Uterus (tissue), 2 donors: ENCODE results near the gene SCAPER.

ENCODE experiments used
- POLR2A ChIP-seq, 2 donors: fragments of 450-650 bp; IDR thresholded peaks; one replicate each; pipeline ENCODE4 v1.6.1; 2016; ENCODE audit warnings: antibody characterized with exemption in 2 of 2, mild to moderate bottlenecking in 1 of 2, moderate library complexity in 1 of 2
- TF ChIP-seq, protein P1 (sequence below), 4 experiments: fragments of 200-600 bp in 2 of 4; fragments of 450-650 bp in 2 of 4; sonication (generic) in 2 of 4; IDR thresholded peaks; one replicate each; pipeline ENCODE4 v1.5.1; 2016 to 2019; ENCODE audit warnings: antibody characterized with exemption in 4 of 4, mild to moderate bottlenecking in 2 of 4, moderate library complexity in 1 of 4

- TF ChIP-seq, protein P1, sequence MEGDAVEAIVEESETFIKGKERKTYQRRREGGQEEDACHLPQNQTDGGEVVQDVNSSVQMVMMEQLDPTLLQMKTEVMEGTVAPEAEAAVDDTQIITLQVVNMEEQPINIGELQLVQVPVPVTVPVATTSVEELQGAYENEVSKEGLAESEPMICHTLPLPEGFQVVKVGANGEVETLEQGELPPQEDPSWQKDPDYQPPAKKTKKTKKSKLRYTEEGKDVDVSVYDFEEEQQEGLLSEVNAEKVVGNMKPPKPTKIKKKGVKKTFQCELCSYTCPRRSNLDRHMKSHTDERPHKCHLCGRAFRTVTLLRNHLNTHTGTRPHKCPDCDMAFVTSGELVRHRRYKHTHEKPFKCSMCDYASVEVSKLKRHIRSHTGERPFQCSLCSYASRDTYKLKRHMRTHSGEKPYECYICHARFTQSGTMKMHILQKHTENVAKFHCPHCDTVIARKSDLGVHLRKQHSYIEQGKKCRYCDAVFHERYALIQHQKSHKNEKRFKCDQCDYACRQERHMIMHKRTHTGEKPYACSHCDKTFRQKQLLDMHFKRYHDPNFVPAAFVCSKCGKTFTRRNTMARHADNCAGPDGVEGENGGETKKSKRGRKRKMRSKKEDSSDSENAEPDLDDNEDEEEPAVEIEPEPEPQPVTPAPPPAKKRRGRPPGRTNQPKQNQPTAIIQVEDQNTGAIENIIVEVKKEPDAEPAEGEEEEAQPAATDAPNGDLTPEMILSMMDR (IDR thresholded peaks at IDR 0.05): no peak
- TF ChIP-seq POLR2A (IDR thresholded peaks at IDR 0.05): no peak
Measured at GRCh38 chr15:76799760-76800159, 105.4 kb downstream of the SCAPER start.
